Renal pelvis (tissue), 12 donors: Measurements from ENCODE around the gene BUB3. TPM values are rescaled to one million over a fixed set of nuclear protein-coding genes. Genes with fewer than 3 reads are reported as not detected.
A peak's percentile ranks its signal among the peaks of the same experiment; 100 is the strongest.

Experiments used
- DNase-seq: peaks from one replicate; pipeline ENCODE4 v3.0.0-alpha.2; 2013
- long read RNA-seq, 16 experiments: transcript quantifications; one replicate each; lab custom pipeline, GENCODE V29; 2026
- polyA plus RNA-seq, 3 donors: library from polyadenylated mRNA; unstranded; fragments of 120-200 nt; gene quantifications; one replicate each; pipeline ENCODE4 v1.2.1, GENCODE V29; 2013; ENCODE audit not compliant: insufficient read length in 3 of 3

Gene BUB3, protein sequence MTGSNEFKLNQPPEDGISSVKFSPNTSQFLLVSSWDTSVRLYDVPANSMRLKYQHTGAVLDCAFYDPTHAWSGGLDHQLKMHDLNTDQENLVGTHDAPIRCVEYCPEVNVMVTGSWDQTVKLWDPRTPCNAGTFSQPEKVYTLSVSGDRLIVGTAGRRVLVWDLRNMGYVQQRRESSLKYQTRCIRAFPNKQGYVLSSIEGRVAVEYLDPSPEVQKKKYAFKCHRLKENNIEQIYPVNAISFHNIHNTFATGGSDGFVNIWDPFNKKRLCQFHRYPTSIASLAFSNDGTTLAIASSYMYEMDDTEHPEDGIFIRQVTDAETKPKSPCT
- 100 to 1,000 TPM; 114 to 124 (median 122) TPM for polyA plus RNA-seq
- long read RNA-seq, donor 1, full-length matches to known transcripts: 30 of 57 reads
- long read RNA-seq, donor 1, partial matches to known transcripts: 27 of 57 reads
- long read RNA-seq, donor 1, other reads (novel, unspliced or antisense): 0 of 57 reads
- long read RNA-seq, donor 2, full-length matches to known transcripts: 60 of 112 reads
- long read RNA-seq, donor 2, partial matches to known transcripts: 52 of 112 reads
- long read RNA-seq, donor 2, other reads (novel, unspliced or antisense): 0 of 112 reads
- long read RNA-seq, donor 3, full-length matches to known transcripts: 28 of 79 reads
- long read RNA-seq, donor 3, partial matches to known transcripts: 51 of 79 reads
- long read RNA-seq, donor 3, other reads (novel, unspliced or antisense): 0 of 79 reads
- long read RNA-seq, donor 4, full-length matches to known transcripts: 36 of 71 reads
- long read RNA-seq, donor 4, partial matches to known transcripts: 35 of 71 reads
- long read RNA-seq, donor 4, other reads (novel, unspliced or antisense): 0 of 71 reads
- long read RNA-seq, donor 5, full-length matches to known transcripts: 22 of 45 reads
- long read RNA-seq, donor 5, partial matches to known transcripts: 23 of 45 reads
- long read RNA-seq, donor 5, other reads (novel, unspliced or antisense): 0 of 45 reads
- long read RNA-seq, donor 6, full-length matches to known transcripts: 33 of 76 reads
- long read RNA-seq, donor 6, partial matches to known transcripts: 43 of 76 reads
- long read RNA-seq, donor 6, other reads (novel, unspliced or antisense): 0 of 76 reads
- long read RNA-seq, donor 7, full-length matches to known transcripts: 33 of 84 reads
- long read RNA-seq, donor 7, partial matches to known transcripts: 51 of 84 reads
- long read RNA-seq, donor 7, other reads (novel, unspliced or antisense): 0 of 84 reads
- long read RNA-seq, donor 8, full-length matches to known transcripts: 18 of 36 reads
- long read RNA-seq, donor 8, partial matches to known transcripts: 18 of 36 reads
- long read RNA-seq, donor 8, other reads (novel, unspliced or antisense): 0 of 36 reads
- long read RNA-seq, donor 9, full-length matches to known transcripts: 42 of 121 reads
- long read RNA-seq, donor 9, partial matches to known transcripts: 79 of 121 reads
- long read RNA-seq, donor 9, other reads (novel, unspliced or antisense): 0 of 121 reads
- long read RNA-seq, donor 10, full-length matches to known transcripts: 15 of 62 reads
- long read RNA-seq, donor 10, partial matches to known transcripts: 47 of 62 reads
- long read RNA-seq, donor 10, other reads (novel, unspliced or antisense): 0 of 62 reads
- long read RNA-seq, donor 11, full-length matches to known transcripts: 23 of 42 reads
- long read RNA-seq, donor 11, partial matches to known transcripts: 19 of 42 reads
- long read RNA-seq, donor 11, other reads (novel, unspliced or antisense): 0 of 42 reads
- long read RNA-seq, donor 12, full-length matches to known transcripts: 64 of 173 reads
- long read RNA-seq, donor 12, partial matches to known transcripts: 109 of 173 reads
- long read RNA-seq, donor 12, other reads (novel, unspliced or antisense): 0 of 173 reads
- long read RNA-seq, donor 13, full-length matches to known transcripts: 12 of 26 reads
- long read RNA-seq, donor 13, partial matches to known transcripts: 14 of 26 reads
- long read RNA-seq, donor 13, other reads (novel, unspliced or antisense): 0 of 26 reads
- long read RNA-seq, donor 14: 0 reads
- long read RNA-seq, donor 15, full-length matches to known transcripts: 49 of 103 reads
- long read RNA-seq, donor 15, partial matches to known transcripts: 54 of 103 reads
- long read RNA-seq, donor 15, other reads (novel, unspliced or antisense): 0 of 103 reads
- long read RNA-seq, donor 16, full-length matches to known transcripts: 38 of 112 reads
- long read RNA-seq, donor 16, partial matches to known transcripts: 74 of 112 reads
- long read RNA-seq, donor 16, other reads (novel, unspliced or antisense): 0 of 112 reads

DNA sequence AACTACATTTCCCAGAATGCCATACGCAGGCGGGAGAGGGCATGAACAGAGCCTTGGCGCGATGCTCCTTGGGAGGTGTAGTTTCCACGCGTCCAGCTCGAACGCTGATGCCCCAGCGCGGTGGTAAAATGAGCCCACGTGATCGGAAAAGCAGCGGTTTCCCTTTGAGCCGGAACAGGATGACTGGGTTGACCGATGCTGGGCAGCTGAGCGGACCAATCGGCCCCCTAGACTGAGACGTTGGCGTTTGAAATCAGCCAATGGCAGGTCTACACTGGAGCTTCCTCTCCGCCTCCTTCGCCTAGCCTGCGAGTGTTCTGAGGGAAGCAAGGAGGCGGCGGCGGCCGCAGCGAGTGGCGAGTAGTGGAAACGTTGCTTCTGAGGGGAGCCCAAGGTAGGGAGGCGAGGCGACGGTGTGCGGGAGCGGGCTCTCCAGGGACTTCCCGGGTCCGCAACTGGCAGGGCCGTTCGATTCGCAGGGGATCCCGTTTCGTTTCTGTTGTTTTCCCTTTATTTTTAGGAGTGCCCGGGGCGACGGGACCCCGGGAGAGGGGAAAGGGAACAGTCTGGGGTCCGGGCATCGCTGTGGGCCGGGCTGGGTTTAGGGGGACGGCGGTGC is at the start of gene BUB3:
Gene BUB3 (plus strand): TSS at position 311 of the 619 bp plus-strand sequence. CDS start 516 bp downstream, outside the sequence.
- DNase-seq: peak; percentile 99

DNA sequence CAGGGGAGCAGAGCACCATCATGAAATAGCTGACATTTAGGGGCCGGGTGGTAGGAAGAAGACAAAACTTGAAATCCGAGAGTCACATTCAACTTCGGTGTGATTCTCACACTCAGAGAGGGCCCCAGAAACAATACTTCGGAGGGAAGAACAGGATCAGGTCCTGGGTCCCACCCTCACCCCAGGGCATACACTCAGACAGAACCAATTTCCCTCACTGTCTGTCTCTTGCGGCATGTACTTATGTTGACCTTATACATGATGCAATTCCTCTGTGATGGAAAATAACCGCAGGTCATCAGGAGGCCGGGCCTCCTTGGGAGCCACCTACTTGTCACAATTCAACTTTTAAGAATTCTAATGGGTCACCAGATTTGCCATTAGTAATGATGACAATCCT is 44.7 kb upstream of the BUB3 start:
- no peak for DNase-seq

DNA sequence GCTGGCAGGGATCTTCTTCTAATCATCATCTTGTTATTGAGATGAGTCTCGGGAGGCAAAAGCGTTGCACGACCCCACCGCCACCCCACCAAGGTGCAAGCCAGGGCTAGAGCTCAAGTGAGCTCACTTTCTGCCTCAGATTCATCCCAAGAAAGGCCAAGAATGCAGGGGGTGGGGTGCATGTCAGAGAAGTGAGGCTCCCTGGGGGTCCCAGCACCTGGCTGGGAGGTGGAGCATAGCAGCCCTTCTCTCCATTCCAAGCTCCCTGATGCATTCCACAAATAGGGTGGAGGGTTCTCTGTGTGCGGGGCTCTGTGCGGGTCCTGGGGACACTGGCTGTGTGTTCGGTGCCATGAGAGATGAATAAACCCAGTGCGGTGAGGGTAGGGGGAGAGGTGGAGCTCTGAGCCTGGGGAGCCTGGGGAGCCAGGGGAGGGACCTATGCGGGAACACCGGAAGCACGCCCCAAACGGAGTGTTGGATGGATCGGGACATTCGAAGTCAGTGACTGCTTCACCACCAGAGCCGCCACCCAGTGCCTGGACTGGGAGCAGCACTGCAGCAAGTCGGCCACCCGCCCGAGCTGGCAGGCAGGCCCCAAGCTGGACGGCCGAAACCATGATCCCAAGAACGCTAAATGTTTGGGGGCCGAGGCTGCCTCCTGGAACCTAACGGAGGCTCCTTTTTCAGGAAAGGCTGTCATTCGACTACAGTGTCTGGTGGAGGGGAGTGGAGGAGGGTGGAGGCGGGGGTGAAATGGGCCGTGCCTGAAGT is 36.4 kb upstream of the BUB3 start:
- DNase-seq: no peak

DNA sequence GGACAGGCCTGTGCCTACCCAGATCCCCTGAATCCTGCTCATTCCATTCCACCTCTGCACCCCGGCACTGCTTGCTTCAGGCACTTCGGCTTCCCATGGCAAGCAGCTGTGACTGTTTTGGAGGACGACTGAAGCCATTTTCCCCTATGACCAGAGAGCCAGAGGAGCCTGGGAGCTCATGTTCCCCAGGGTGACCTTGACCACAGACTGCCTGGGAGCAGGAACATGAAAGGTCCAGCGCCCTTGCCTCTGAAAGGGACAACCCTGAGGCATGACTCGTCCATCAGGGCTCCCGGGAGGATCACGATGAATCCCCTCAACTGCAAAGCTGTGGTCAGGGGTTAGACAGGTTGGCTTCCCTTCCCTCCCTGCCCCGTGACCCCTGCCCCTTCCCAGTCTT is 35.1 kb upstream of the BUB3 start:
- no peak for DNase-seq

DNA sequence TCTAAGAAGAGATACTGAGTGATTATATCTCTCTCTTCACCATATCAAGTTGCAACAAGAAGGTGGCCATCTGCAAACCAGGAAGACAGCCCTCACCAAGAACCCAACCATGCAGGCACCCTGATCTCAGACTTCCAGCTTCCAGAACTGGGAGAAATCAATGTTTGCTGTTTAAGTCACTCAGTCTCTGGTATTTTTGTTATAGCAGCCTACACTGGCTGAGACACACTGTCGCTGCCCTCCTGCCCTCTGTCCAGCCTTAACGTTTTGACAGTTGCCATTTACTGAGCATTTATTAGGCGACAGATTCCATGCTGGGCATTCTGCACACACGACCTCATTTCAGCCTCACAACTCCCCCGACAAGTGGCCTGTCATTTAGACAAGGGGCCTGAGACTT is 28.0 kb upstream of the BUB3 start:
- no peak for DNase-seq

DNA sequence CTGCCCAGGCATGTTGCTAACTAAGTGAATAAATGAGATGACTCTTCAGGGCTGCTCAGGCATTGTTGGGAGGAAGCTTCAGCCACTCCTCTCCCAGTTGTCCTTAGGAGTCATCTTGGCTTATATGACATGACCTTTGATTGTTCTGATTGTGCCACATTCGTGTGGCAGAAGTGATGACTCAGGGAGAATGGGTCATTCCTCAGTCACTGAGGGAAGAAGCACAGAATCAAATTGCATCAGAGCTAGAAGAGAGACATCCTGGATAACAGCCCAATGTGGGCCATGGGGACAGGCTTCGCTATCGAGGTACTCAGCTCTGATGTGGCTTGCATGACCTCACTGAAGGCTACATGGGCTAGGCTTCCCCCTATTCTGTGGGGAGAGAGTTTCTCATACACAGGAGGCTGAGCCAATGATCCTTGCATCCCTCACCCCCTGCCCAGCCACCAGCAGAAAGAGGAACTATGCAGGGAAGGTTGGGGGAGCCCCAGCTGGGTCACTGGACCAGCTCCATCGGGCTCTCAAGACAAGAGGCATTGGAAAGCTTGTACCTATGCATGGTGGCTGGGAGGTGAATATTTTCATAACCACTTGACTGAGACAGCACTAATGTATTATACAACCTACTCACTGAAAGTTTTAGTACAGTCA is 24.5 kb upstream of the BUB3 start:
- DNase-seq: no peak

DNA sequence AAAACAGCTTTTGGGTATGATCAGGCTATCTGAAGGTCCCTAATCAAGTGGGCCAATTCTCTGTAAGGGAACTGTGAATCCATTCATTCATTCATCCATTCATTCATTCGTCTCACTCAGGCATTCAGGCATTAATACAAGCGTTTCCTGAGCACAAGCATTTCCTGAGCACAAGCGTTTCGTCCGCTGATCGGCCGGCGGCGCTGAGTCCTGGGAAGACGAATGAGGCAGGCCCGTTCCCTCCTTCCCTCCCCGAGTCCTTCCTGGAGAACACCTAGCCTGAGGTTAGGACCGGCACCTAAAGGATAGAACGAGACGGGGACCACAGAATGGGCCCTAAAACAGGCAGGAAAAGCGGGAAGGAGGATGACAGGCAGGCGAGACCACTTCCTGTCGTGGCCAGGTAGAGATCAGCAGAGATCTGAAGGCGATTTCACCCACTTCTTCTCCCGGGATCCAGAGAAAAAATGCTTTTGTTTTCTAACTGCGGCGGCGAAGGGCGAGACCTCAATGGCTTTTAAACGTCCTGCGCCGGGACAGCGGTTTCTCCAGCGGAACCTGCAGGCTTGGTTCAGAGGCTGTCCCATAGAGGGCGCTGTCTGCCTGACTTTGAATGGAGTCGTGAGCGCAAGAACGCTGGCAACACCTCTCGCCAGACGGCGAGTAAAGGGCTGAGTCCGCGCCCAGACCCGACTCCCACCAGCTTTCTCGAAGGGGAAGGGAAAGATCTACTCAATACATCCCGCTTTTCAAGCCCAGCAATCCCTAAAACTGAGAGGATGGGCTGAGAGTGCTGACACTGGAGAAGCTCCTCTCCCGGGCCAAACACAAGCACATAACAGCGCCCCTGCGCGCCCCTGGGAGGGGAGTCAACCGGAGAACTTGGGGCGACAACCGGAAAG is 21.4 kb upstream of the BUB3 start:
- peak; percentile 90 for DNase-seq

DNA sequence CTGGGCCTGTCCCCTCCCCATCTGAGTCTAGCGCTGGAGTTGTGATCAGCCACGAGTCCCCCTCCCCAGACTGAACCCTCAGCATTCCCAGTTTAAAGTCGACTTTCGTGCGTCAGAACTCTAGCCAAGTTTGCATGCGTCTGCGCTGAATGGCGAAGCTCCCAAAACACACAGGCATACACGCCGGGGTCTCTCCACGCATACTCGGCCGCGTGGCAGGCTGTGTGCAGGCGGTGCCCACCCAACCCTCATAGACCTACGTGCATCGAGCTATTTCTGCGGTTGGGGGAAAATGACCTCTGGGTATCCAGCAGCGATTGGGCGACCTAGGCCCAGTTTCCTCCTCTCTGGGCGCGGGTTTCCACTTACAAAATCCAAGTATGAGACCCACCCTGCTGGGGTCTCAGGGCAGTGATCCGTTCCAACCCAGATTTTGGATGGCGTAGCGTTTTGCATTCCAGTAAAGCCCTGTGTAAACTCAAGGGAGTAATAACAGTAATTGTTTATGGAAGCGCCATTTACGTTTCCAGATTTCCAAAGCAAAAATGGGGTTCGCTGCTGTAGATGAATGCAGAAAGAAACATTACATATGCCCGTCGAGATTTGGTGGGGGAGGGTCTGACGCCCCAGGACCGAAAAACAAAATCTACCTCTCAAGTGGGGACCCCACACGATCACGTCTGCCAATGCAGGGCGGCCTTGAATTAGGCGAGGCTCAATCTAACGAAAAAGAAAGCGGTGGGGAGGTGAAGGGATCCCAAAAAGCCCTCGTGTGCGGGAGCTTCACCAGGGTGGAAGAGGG is 20.5 kb upstream of the BUB3 start:
- DNase-seq: no peak

DNA sequence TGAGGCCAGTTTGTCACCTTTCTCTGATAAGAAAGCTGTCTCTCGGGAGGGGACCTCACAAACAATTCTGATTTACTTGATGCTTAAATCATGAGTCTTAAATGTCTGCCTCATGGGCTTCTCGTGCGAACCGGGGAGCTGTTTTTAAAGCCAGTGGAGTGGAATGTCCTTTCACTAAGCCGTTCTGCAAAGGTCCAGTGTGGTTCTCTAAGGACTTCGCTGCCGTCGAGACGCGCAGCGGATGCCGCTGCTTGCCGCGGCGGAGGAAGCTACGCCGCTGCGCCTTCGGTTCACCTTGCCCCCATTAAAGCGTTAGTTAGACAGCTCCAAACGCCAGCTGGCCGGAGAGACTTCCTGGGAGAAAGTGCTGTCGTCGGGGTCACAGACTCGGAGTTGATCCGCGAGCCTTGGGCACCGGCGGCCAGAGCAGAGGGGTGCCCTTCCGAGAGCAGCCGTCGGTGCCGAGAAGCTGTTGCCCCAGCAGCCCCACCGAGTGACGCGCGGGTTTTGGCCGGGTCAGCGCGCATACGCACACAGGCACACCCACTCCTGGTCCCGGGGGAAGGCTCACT is 19.8 kb upstream of the BUB3 start:
- no peak for DNase-seq

DNA sequence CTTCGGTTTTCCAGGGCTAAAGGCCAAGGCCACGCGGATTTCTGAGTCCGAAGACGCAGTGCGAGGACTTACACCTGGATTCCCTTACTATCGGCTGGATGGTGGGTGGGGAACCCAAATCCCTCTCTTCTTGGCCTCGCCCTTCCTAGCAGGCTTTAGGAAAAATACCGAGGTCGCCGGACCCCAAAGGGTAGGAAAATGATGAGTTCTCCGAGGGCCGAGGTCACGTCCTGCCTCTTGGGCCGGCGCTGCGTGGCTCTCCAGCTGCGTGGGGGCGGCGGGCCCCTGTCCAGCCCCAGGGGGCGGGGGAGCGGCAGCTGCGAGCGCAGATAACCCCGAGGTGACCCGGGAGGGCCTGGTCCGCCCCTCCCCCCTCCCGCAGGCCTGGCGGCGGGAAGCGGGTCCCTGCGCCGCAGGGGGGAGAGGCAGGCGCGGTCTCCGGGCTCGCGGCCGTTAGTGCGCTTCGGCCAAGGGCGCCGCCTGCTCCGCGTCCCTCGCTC is 19.2 kb upstream of the BUB3 start:
- DNase-seq: no peak

DNA sequence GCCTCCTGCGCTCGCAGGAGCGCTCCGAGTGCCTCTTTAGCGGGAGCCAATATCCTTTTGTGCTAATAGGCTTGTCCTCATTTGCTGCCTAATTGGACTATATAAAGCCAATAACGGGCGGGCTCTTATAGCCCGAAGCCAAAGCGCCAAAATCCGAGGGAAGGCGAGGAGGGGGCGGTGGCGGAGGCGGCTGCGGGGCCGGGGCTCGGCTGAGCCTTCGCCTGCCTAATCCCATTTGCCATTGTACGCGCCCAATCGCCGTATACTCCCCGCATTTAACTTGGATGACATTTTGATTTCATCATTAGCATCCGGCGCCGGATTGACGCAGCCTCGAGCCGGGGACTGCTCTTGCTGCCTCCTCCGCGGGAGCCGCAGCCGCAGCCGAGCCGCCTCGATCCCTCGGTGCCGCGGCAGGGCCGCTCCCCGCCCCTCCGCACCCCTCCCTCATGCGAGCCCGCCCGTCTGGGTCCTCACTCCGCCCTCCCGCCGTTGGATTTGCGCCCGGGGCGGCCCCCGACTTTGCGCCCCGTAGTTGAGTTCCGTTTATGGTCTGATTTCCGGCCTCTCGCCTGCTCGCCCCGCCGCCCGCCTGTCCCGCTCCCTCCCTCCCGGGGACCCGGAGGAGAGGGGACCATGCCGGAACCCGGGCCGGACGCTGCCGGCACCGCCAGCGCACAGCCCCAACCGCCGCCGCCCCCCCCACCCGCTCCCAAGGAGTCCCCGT is 18.6 kb upstream of the BUB3 start, which contains the start of gene HMX3:
Gene HMX3 (plus strand): TSS at position 556 of the 727 bp plus-strand sequence. CDS start 81 bp downstream, at position 637.
- no peak for DNase-seq

DNA sequence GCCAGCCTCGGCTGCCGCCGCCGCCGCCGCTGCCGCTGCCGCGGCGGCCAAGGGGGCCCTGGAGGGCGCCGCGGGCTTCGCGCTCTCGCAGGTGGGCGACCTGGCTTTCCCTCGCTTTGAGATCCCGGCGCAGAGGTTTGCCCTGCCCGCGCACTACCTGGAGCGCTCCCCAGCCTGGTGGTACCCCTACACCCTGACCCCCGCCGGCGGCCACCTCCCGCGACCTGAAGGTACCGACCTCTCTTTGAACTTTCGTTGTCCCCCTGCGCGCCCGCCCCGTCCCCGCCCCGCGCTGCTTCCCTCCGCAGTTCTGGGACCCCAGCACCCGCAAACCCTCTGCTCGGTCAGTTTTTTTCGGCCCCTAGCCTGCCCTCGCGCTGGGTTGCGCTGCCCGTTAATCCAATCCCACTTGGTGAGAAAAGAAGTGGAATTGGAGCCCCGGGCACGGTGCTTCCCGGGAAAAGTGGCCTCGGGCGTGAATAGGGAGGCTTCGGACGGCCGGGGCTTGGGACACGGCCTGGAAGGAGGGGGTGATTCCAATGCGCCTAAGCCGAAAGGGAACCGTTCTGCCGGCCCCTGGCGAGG is 17.9 kb upstream of the BUB3 start:
- no peak for DNase-seq

DNA sequence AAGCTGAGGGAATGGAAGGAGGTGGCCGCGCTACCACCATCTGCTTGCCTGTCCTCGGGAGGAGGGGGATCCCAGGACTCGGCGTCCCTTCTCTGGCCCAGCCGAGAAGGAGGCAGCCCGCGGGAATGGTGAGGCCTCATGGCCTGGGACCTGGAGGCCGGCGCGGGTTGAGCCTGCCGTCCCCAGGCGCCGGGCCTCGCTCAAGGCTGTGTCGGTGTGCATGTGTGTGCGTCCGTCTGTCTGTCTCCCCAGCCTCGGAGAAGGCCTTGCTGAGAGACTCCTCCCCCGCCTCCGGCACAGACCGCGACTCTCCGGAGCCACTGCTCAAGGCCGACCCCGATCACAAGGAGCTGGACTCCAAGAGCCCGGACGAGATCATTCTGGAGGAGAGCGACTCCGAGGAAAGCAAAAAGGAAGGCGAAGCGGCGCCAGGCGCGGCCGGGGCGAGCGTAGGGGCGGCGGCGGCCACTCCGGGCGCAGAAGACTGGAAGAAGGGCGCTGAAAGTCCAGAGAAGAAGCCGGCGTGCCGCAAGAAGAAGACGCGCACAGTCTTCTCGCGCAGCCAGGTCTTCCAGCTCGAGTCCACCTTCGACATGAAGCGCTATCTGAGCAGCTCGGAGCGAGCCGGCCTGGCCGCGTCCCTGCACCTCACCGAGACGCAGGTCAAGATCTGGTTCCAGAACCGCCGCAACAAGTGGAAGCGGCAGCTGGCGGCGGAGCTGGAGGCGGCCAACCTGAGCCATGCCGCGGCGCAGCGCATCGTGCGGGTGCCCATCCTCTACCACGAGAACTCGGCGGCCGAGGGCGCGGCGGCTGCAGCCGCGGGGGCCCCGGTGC is 17.2 kb upstream of the BUB3 start:
- no peak for DNase-seq
